Measurements from ENCODE around the gene IWS1.

Gene IWS1

GRCh38 chr2:127508631-127509034 is 17.7 kb downstream of the IWS1 start:
- no peak for TF ChIP-seq POLR2AphosphoS5 (IDR thresholded peaks at IDR 0.05; ENCODE audit: low read depth, low read length)
- TF ChIP-seq TAF1 (IDR thresholded peaks at IDR 0.05; ENCODE audit: borderline replicate concordance, low read depth, low read length), result no peak
- TF ChIP-seq POLR2A (IDR thresholded peaks at IDR 0.05; ENCODE audit: low read depth, low read length), result no peak
- DNase-seq (ENCODE audit: insufficient read length) (no peak), FAIRE-seq (peak; percentile 65)

DNA sequence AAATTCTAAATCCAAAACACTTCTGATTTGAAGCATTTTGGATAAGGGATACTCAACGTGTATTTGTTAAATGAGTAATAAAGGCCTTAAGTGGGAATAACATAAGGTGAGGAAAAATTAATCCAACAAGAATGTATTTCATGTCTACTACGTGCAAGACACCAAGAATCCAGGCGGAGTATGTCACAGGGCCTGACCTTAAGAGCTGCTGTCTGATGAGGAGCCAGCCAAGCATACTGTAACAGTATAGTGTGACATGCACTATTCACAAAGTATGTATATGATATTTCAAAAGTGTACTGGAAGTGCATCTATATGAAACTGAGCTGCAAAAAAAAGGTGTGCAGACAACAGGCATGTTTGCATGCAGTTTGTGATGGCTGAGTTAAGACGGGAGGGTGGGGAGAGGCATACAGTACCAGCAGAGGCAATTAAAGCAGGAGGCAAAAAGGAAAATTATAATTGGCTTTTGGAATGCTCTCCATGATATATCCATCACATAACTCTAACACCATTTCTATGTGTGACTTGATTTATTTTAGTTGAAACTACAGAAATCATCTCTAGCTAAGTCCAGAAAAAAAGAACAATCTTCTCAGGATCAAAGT is 18.2 kb downstream of the IWS1 start:
- DNase-seq (ENCODE audit: insufficient read length), result no peak
- TF ChIP-seq TAF1 (IDR thresholded peaks at IDR 0.05; ENCODE audit: borderline replicate concordance, low read depth, low read length) (no peak), POLR2A (IDR thresholded peaks at IDR 0.05; ENCODE audit: low read depth, low read length) (no peak), POLR2AphosphoS5 (IDR thresholded peaks at IDR 0.05; ENCODE audit: low read depth, low read length) (no peak)
- FAIRE-seq, result no peak

DNA sequence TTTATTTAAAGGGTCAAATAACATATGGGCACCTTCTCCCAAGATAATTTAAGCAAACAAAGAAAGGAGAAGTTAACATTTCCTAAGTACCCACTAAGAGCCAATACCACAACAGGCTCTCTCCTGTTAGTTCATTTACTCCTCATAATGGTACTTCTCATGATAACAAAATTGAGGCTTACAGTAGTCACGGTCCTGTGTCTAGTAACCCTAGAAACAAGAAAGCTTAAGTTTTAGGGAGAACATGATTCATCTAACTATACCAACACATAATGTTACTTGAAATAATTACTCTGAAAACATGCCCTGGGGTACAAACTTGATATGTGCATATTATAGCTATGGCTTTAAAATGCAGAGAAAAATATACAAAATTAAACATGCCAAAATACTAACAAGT is 19.8 kb downstream of the IWS1 start:
- TF ChIP-seq POLR2AphosphoS5 (IDR thresholded peaks at IDR 0.05; ENCODE audit: low read depth, low read length), result no peak
- no peak for DNase-seq (ENCODE audit: insufficient read length)
- no peak for FAIRE-seq

GRCh38 chr2:127504552-127505430 is 21.5 kb downstream of the IWS1 start:
- FAIRE-seq (no peak), DNase-seq (ENCODE audit: insufficient read length) (no peak)
- no peak for TF ChIP-seq POLR2AphosphoS5 (IDR thresholded peaks at IDR 0.05; ENCODE audit: low read depth, low read length)
- TF ChIP-seq TAF1 (IDR thresholded peaks at IDR 0.05; ENCODE audit: borderline replicate concordance, low read depth, low read length), result no peak
- TF ChIP-seq POLR2A (IDR thresholded peaks at IDR 0.05; ENCODE audit: low read depth, low read length), result no peak

DNA sequence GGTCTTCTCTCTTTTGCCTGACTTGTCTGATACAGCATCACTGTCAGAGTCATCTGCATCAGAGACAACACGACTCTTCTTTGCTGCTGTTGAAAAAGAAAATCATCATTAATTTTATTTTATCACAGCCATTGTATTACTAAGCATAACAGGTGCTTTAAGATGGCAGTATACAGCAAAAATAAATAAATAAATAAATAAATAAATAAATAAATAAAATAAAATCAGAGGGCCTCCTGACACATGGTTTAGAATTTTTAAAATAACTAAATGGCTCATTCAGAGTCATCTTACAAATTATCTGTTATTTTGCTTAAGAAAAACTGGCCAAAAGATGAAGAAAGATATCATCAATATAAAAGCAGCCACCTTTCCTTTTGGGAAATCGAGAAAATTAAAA is 22.8 kb downstream of the IWS1 start:
- TF ChIP-seq TAF1 (IDR thresholded peaks at IDR 0.05; ENCODE audit: borderline replicate concordance, low read depth, low read length), result no peak
- no peak for TF ChIP-seq POLR2A (IDR thresholded peaks at IDR 0.05; ENCODE audit: low read depth, low read length)
- TF ChIP-seq POLR2AphosphoS5 (IDR thresholded peaks at IDR 0.05; ENCODE audit: low read depth, low read length), result no peak
- FAIRE-seq, result no peak
- no peak for DNase-seq (ENCODE audit: insufficient read length)

DNA sequence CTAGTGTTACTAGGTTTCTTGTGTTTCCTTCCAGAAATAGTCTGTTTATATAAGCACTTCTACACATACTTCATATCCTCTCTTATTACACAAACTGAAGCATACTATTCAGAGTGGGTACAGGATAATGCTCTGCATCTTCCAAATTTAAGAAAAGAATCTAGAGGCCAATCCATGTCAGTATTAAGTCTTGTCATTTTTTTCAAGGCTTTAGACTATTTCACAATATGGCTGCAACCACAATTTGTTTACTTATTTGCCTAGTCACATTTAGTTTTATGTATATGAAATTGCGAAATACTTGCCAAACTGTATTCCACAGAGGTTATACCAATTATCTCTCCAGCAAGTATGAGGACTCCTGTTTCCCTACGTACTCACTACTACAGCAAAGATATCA is 27.9 kb downstream of the IWS1 start:
- FAIRE-seq (no peak), DNase-seq (ENCODE audit: insufficient read length) (no peak)
- TF ChIP-seq POLR2AphosphoS5 (IDR thresholded peaks at IDR 0.05; ENCODE audit: low read depth, low read length), result no peak
- no peak for TF ChIP-seq TAF1 (IDR thresholded peaks at IDR 0.05; ENCODE audit: borderline replicate concordance, low read depth, low read length)
- no peak for TF ChIP-seq POLR2A (IDR thresholded peaks at IDR 0.05; ENCODE audit: low read depth, low read length)

GRCh38 chr2:127490283-127490682 is 36.0 kb downstream of the IWS1 start:
- no peak for TF ChIP-seq POLR2AphosphoS5 (IDR thresholded peaks at IDR 0.05; ENCODE audit: low read depth, low read length)
- FAIRE-seq, result no peak
- DNase-seq (ENCODE audit: insufficient read length), result no peak

- DNase-seq (ENCODE audit: insufficient read length) (no peak), FAIRE-seq (peak; percentile 62)
- no peak for TF ChIP-seq TAF1 (IDR thresholded peaks at IDR 0.05; ENCODE audit: borderline replicate concordance, low read depth, low read length)
- no peak for TF ChIP-seq POLR2AphosphoS5 (IDR thresholded peaks at IDR 0.05; ENCODE audit: low read depth, low read length)
- TF ChIP-seq POLR2A (IDR thresholded peaks at IDR 0.05; ENCODE audit: low read depth, low read length), result no peak
Observed at GRCh38 chr2:127486247-127487058, 39.8 kb downstream of the IWS1 start.

- TF ChIP-seq TAF1 (IDR thresholded peaks at IDR 0.05; ENCODE audit: borderline replicate concordance, low read depth, low read length) (no peak), POLR2A (IDR thresholded peaks at IDR 0.05; ENCODE audit: low read depth, low read length) (no peak), POLR2AphosphoS5 (IDR thresholded peaks at IDR 0.05; ENCODE audit: low read depth, low read length) (no peak)
- no peak for DNase-seq (ENCODE audit: insufficient read length)
- no peak for FAIRE-seq
Observed at GRCh38 chr2:127485694-127486071, 40.6 kb downstream of the IWS1 start.

GRCh38 chr2:127485051-127485693 is 41.1 kb downstream of the IWS1 start:
- FAIRE-seq, result no peak
- no peak for DNase-seq (ENCODE audit: insufficient read length)
- TF ChIP-seq POLR2A (IDR thresholded peaks at IDR 0.05; ENCODE audit: low read depth, low read length) (no peak), POLR2AphosphoS5 (IDR thresholded peaks at IDR 0.05; ENCODE audit: low read depth, low read length) (no peak), TAF1 (IDR thresholded peaks at IDR 0.05; ENCODE audit: borderline replicate concordance, low read depth, low read length) (no peak)

DNA sequence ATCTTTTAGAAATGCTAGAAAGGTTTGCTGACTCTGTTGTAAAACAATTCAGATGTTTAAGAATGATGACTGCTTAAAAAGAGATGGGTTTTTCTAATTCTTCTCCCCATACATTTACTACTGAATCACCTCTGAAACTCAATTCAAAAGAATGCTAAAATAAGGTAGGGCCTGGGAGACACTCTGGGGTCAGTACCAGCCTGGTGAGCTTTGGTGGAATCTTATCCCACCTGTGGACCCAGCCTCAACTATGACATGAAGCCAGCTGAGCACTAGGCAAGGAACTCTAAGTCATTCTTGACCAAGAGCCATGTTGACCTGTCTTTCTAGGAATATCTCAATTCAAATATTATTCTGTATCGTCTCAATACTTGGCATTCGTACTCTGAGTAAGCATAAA is 44.3 kb downstream of the IWS1 start:
- FAIRE-seq (no peak), DNase-seq (ENCODE audit: insufficient read length) (no peak)
- TF ChIP-seq POLR2AphosphoS5 (IDR thresholded peaks at IDR 0.05; ENCODE audit: low read depth, low read length) (no peak), POLR2A (IDR thresholded peaks at IDR 0.05; ENCODE audit: low read depth, low read length) (no peak), TAF1 (IDR thresholded peaks at IDR 0.05; ENCODE audit: borderline replicate concordance, low read depth, low read length) (no peak)

Data from GM12892 (cell line).